Measurements from ENCODE around the gene DYNC1LI2. TPM values are rescaled to one million over a fixed set of nuclear protein-coding genes. Genes with fewer than 3 reads are reported as not detected.

DYNC1LI2 gene
- total and polyA plus RNA-seq, 2 of the 8 experiments (the other 6 are each of a cell fraction or from before 2014, with no cell fraction given) = 35.0 to 70.8 TPM

GRCh38 chr16:66717112-66717675 lies 34.2 kb downstream of the DYNC1LI2 start (continued):
- no peak for TF ChIP-seq CHD7 (IDR thresholded peaks at IDR 0.05; ENCODE audit: insufficient replicate concordance, low read length)
- no peak for TF ChIP-seq CBX5 (IDR thresholded peaks at IDR 0.05; ENCODE audit: low read depth, low read length)
- TF ChIP-seq SAP30 (IDR thresholded peaks at IDR 0.05; ENCODE audit: insufficient read depth, insufficient replicate concordance, low read length) = no peak
- no peak for TF ChIP-seq CHD2 (IDR thresholded peaks at IDR 0.05; ENCODE audit: low read length)
- peak in 1 of 2 experiments; percentile 58; a peak in 1 of 3 replicates for TF ChIP-seq POLR2A (IDR thresholded peaks at IDR 0.05; ENCODE audit: control extremely low read depth in 1 of 2, low read depth in 2 of 2, low read length in 2 of 2)
- no peak for TF ChIP-seq ATF3 (IDR thresholded peaks at IDR 0.05; ENCODE audit: insufficient read depth, low read depth, low read length)
- no peak for TF ChIP-seq KDM1A (IDR thresholded peaks at IDR 0.05; ENCODE audit: borderline replicate concordance, low read length)
- TF ChIP-seq CREB1 (IDR thresholded peaks at IDR 0.05) = peak; percentile 37; the same call in 1 of the 2 replicates
- no peak for TF ChIP-seq MAFK (IDR thresholded peaks at IDR 0.05; ENCODE audit: low read depth, low read length)
